OCI-LY1 (cell line): ENCODE measurements around the gene ASB6.
"Not testable (repeated sequence)": the region's sequence is repeated elsewhere in the genome, so short reads cannot be mapped to it uniquely, and the experiment has no call there.

Experiments
- H2AFZ ChIP-seq: fragments of 200-600 bp; sonication (generic), shearing (Covaris generic); 2 replicates; pipeline ENCODE4 v1.6.0; 2014; ENCODE audit warnings: antibody characterized with exemption, mild to moderate bottlenecking, low read length
- H3F3A ChIP-seq: fragments of 200-600 bp; sonication (generic), shearing (Covaris generic); 2 replicates; pipeline ENCODE4 v1.6.0; 2014; ENCODE audit warnings: mild to moderate bottlenecking, antibody characterized with exemption, low read length, moderate library complexity; ENCODE audit not compliant: insufficient read depth
- H3K27ac ChIP-seq: fragments of 200-600 bp; sonication (generic); 2 replicates; pipeline ENCODE4 v1.5.1; 2014; ENCODE audit warnings: low read length, mixed run types, mild to moderate bottlenecking, low read depth; ENCODE audit not compliant: poor library complexity, severe bottlenecking
- H3K27me3 ChIP-seq: fragments of 200-600 bp; sonication (generic); 2 replicates; pipeline ENCODE4 v1.6.0; 2014; ENCODE audit warnings: antibody characterized with exemption, mild to moderate bottlenecking, low read length, moderate library complexity; ENCODE audit not compliant: insufficient read depth
- H3K36me3 ChIP-seq: fragments of 200-600 bp; sonication (generic); 2 replicates; pipeline ENCODE4 v1.6.1; 2014; ENCODE audit warnings: mild to moderate bottlenecking, antibody characterized with exemption, low read length, moderate library complexity, mixed read lengths; ENCODE audit not compliant: insufficient read depth
- H3K4me1 ChIP-seq: fragments of 200-600 bp; sonication (generic); 2 replicates; pipeline ENCODE4 v1.5.1; 2014; ENCODE audit warnings: mild to moderate bottlenecking, low read length, moderate library complexity; ENCODE audit not compliant: insufficient read depth, severe bottlenecking
- H3K4me2 ChIP-seq: fragments of 200-600 bp; sonication (generic), shearing (Covaris generic); 2 replicates; pipeline ENCODE4 v1.6.1; 2014; ENCODE audit warnings: low read length
- H3K4me3 ChIP-seq: fragments of 200-600 bp; sonication (generic); 2 replicates; pipeline ENCODE4 v1.5.1; 2014; ENCODE audit warnings: low read length, low read depth, mild to moderate bottlenecking, mixed read lengths; ENCODE audit not compliant: poor library complexity, severe bottlenecking
- H3K79me2 ChIP-seq: fragments of 200-600 bp; shearing (Covaris generic); 2 replicates; pipeline ENCODE4 v1.6.1; 2016; ENCODE audit warnings: mixed run types, low read length, mixed read lengths; ENCODE audit not compliant: insufficient read depth
- H3K9ac ChIP-seq: fragments of 200-600 bp; sonication (generic), shearing (Covaris generic); 2 replicates; pipeline ENCODE4 v1.6.1; 2014; ENCODE audit warnings: mild to moderate bottlenecking, low read length, mixed read lengths
- H3K9me2 ChIP-seq: fragments of 200-600 bp; sonication (generic), shearing (Covaris generic); 2 replicates; pipeline ENCODE4 v1.6.1; 2014; ENCODE audit warnings: low read depth, mild to moderate bottlenecking, low read length, mixed read lengths
- H3K9me3 ChIP-seq: fragments of 200-600 bp; shearing (Covaris generic); 2 replicates; pipeline ENCODE4 v1.6.1; 2014; ENCODE audit warnings: low read length, mixed read lengths
- H4K20me1 ChIP-seq: fragments of 200-600 bp; sonication (generic), shearing (Covaris generic); 2 replicates; pipeline ENCODE4 v1.6.0; 2016; ENCODE audit warnings: mild to moderate bottlenecking, low read length; ENCODE audit not compliant: insufficient read depth
- EZH2 ChIP-seq: fragments of 200-600 bp; sonication (generic), shearing (Covaris generic); IDR thresholded peaks from 2 replicates; pipeline ENCODE4 v1.8.0; 2017; ENCODE audit warnings: borderline replicate concordance, mixed run types, mild to moderate bottlenecking, antibody characterized with exemption, low read length, moderate library complexity, mixed read lengths
- TF ChIP-seq, protein P1 (sequence below): fragments of 200-600 bp; sonication (generic), shearing (Covaris generic); IDR thresholded peaks from 2 replicates; pipeline ENCODE4 v1.5.1; 2017; ENCODE audit warnings: mild to moderate bottlenecking, antibody characterized with exemption, low read length, moderate library complexity, mixed read lengths

The ASB6 gene

DNA sequence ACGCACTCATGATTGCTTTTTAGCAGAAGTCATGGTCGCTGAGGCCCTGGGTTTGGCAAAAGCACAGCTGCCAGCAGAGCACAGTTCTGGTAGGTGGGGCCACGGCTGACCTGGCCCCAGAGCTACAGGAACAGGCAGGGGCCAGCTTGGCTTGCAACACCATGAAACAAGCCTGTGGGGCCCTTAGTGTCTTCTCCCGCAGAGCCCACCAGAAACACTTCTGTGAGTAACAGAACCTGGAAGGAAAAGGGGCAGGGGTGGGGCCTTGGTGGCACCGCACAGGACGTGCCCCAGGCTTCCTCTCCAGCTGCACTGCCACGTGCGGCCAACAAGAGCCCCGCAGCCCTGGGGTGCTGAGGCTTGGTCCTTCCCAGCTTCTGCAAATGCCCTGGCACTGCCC, 4.8 kb downstream of the ASB6 start:
- Histone ChIP-seq H3K27me3 (no peaks in the 10 kb centered on the region), H3K4me2 (no peak overlapping the region), H3K9ac (no peak overlapping the region), H2AFZ (no peak overlapping the region), H3K9me2 (no peaks in the 10 kb centered on the region), H3K27ac (no peak overlapping the region), H3K9me3 (no peaks in the 10 kb centered on the region), H3K4me3 (no peak overlapping the region), H3K79me2 (0 out of 2 replicates have a peak, but pooled peaks cover 2% of the 10 kb centered on the region), H3K4me1 (peaks cover 18% of the 10 kb centered on the region), H3K36me3 (peaks cover 68% of the 10 kb centered on the region), H4K20me1 (no peaks in the 10 kb centered on the region), H3F3A (no peaks in the 10 kb centered on the region)
- TF ChIP-seq, protein P1, sequence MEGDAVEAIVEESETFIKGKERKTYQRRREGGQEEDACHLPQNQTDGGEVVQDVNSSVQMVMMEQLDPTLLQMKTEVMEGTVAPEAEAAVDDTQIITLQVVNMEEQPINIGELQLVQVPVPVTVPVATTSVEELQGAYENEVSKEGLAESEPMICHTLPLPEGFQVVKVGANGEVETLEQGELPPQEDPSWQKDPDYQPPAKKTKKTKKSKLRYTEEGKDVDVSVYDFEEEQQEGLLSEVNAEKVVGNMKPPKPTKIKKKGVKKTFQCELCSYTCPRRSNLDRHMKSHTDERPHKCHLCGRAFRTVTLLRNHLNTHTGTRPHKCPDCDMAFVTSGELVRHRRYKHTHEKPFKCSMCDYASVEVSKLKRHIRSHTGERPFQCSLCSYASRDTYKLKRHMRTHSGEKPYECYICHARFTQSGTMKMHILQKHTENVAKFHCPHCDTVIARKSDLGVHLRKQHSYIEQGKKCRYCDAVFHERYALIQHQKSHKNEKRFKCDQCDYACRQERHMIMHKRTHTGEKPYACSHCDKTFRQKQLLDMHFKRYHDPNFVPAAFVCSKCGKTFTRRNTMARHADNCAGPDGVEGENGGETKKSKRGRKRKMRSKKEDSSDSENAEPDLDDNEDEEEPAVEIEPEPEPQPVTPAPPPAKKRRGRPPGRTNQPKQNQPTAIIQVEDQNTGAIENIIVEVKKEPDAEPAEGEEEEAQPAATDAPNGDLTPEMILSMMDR, result no peak
- TF ChIP-seq EZH2, result no peak

DNA sequence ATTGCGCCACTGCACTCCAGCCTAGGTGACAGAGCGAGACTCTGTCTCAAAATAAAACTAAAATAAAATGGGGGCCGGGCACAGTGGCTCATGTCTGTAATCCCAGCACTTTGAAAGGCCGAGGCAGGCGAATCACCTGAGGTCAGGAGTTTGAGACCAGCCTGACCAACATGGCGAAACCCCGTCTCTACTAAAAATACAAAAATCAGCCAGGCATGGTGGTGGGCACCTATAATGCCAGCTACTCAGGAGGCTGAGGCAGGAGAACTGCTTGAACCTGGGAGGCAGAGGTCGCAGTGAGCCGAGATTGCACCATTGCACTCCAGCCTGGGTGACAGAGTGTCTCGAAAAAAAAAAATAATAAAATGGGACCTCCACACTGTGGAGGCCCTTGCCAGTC, 5.6 kb downstream of the ASB6 start:
- not testable (repeated sequence) for H3F3A ChIP-seq, H3K9ac ChIP-seq, H3K9me2 ChIP-seq, H3K4me3 ChIP-seq, H3K9me3 ChIP-seq, H4K20me1 ChIP-seq, H2AFZ ChIP-seq, H3K79me2 ChIP-seq, H3K27ac ChIP-seq, H3K27me3 ChIP-seq, H3K4me2 ChIP-seq
- peaks cover 73% of the 10 kb centered on the region for H3K36me3 ChIP-seq
- H3K4me1 ChIP-seq, result peaks cover 18% of the 10 kb centered on the region

DNA sequence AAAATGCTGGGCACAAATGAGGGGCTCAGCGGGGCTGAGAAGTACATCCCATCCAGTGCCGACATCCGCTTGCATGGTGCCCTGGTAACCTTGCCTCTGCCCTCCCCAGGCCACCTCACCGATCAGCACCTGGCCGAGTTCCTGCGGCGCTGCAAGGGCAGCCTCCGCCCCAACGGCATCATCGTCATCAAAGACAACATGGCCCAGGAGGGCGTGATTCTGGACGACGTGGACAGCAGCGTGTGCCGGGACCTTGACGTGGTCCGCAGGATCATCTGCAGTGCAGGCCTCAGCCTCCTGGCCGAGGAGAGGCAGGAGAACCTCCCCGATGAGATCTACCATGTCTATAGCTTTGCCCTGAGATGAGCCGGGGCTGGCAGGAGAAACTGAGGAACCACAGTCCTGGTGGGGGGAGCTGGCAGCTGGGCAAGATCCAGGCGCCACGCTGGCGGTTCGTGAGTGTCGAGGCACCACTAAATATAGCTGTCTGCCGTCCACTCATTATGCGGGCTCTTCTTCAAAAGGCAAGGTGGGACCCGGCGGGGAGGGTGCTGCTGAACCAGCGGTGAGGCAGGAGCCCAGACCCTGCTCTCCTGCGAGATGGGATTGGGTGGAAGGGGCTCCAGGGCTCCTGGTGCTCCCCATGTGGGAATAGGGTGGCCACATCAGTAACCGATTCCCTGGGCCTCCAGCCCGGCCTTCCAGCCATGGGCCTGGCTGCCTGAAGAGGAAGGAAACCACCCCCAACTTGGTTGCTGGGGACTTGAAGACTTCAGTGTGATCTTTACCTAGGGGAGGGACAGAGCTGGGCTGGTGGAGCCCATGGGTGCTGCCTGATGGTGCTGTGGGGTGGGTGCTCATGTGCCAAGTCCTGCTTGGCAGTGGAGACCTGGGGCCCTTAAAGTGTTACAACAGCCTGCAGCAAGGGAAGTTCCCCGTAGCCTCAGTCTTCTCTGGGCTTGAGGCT, 6.6 kb downstream of the ASB6 start:
- no peak overlapping the region for H2AFZ ChIP-seq
- H3K4me1 ChIP-seq, result peaks cover 8% of the 10 kb centered on the region
- H3K9me2 ChIP-seq, result no peaks in the 10 kb centered on the region
- TF ChIP-seq, protein P1, result no peak
- TF ChIP-seq EZH2, result no peak
- H3K9ac ChIP-seq, result no peak overlapping the region
- H3K4me2 ChIP-seq, result no peak overlapping the region
- H3F3A ChIP-seq, result no peaks in the 10 kb centered on the region
- H3K27ac ChIP-seq, result no peak overlapping the region
- no peaks in the 10 kb centered on the region for H3K9me3 ChIP-seq
- H3K4me3 ChIP-seq, result no peak overlapping the region
- H3K36me3 ChIP-seq, result peaks cover 82% of the 10 kb centered on the region
- no peaks in the 10 kb centered on the region for H4K20me1 ChIP-seq
- H3K79me2 ChIP-seq, result peaks cover 19% of the 10 kb centered on the region
- H3K27me3 ChIP-seq, result no peaks in the 10 kb centered on the region
